ENCODE results near the gene CXCL17. TPM values are rescaled to one million over a fixed set of nuclear protein-coding genes. Genes with fewer than 3 reads are reported as not detected.

The CXCL17 gene
- total RNA-seq, 1 experiment from 2014 or later = not detected

GRCh38 chr19:42469311-42470235, 26.8 kb upstream of the CXCL17 start:
- no peak overlapping the region for H2AFZ ChIP-seq (ENCODE audit: low read length)
- no peak overlapping the region for H4K5ac ChIP-seq (ENCODE audit: insufficient read length, low read depth, low read length)
- H4K91ac ChIP-seq (ENCODE audit: insufficient read length, low read depth, low read length) = no peak overlapping the region
- no peak overlapping the region for H3K4me2 ChIP-seq (ENCODE audit: insufficient read depth, insufficient read length, low read length)
- H4K20me1 ChIP-seq (ENCODE audit: control insufficient read depth, insufficient read depth, insufficient read length) = no peaks in the 10 kb centered on the region
- H3T11ph ChIP-seq (ENCODE audit: low read length) = no peak overlapping the region
- no peaks in the 10 kb centered on the region for H3K27me3 ChIP-seq (ENCODE audit: insufficient read depth, low read length)
- H3K27me3 Mint-ChIP-seq (ENCODE audit: low read depth) = 0 out of 2 replicates have a peak, but pooled peaks cover 2% of the 10 kb centered on the region
- no peak overlapping the region for H2BK5ac ChIP-seq (ENCODE audit: insufficient read length, low read length)
- H3K4me3 Mint-ChIP-seq = no peak overlapping the region
- no peaks in the 10 kb centered on the region for H3K9me3 Mint-ChIP-seq
- H2BK12ac ChIP-seq (ENCODE audit: insufficient read length, low read depth, low read length) = no peak overlapping the region
- H3K36me3 Mint-ChIP-seq (ENCODE audit: insufficient read depth in 1 of 3, low read depth in 3 of 3) = no peaks in the 10 kb centered on the region; a peak in 1 of 7 replicates
- H3K18ac ChIP-seq (ENCODE audit: insufficient read length, low read depth, low read length) = no peak overlapping the region
- H3K4me1 Mint-ChIP-seq = peaks cover 63 to 64% of the 10 kb centered on the region in 2 experiments
- no peak overlapping the region for H2BK15ac ChIP-seq (ENCODE audit: low read depth, low read length)
- no peak for TF ChIP-seq CTCF (conservative IDR thresholded peaks at IDR 0.05)
- H3K23me2 ChIP-seq (ENCODE audit: insufficient read length, low read depth, low read length, poor library complexity, severe bottlenecking) = no peaks in the 10 kb centered on the region
- H3K23ac ChIP-seq (ENCODE audit: insufficient read length, low read depth, low read length) = no peak overlapping the region
- H4K8ac ChIP-seq (replicated peaks; ENCODE audit: insufficient read length, low read depth, low read length) = no peak overlapping the region
- H3K27ac ChIP-seq (ENCODE audit: insufficient read length, low read depth, low read length) = no peak overlapping the region
- no peak overlapping the region for H3K27ac Mint-ChIP-seq
- H2BK20ac ChIP-seq (ENCODE audit: low read depth, low read length, poor library complexity, severe bottlenecking) = no peak overlapping the region
- H3K56ac ChIP-seq (ENCODE audit: insufficient read length, low read depth, low read length) = no peak overlapping the region
- no CpG with 5 or more reads among the region's 8 CpGs for WGBS (ENCODE audit: extremely low coverage, insufficient read length, low lambda C conversion rate)
- no peaks in the 10 kb centered on the region for H3K79me2 ChIP-seq (ENCODE audit: insufficient read depth, low read length)
- H3K4me1 ChIP-seq (ENCODE audit: insufficient read depth, low read length) = peaks cover 20% of the 10 kb centered on the region
- H2BK120ac ChIP-seq (ENCODE audit: low read depth, low read length, poor library complexity, severe bottlenecking) = no peak overlapping the region
- H3K79me1 ChIP-seq (ENCODE audit: insufficient read depth, low read depth, low read length, poor library complexity, severe bottlenecking) = no peaks in the 10 kb centered on the region
- H3K9ac ChIP-seq (ENCODE audit: extremely low read depth, insufficient read length, low read length) = no peak overlapping the region
- H3K9me3 ChIP-seq (ENCODE audit: control insufficient read depth, low read depth, low read length) = no peaks in the 10 kb centered on the region
- DNase-seq = no peak
- no peak overlapping the region for H3K14ac ChIP-seq (ENCODE audit: insufficient read depth, low read length)
- H3K4ac ChIP-seq (ENCODE audit: low read depth, low read length) = no peak overlapping the region
- H2AK5ac ChIP-seq (ENCODE audit: insufficient read length, low read length) = no peak overlapping the region

Data from H9 (cell line).